ENCODE results near the gene AGTPBP1. TPM values are rescaled to one million over a fixed set of nuclear protein-coding genes. Genes with fewer than 3 reads are reported as not detected.
"Not testable (repeated sequence)": the region's sequence is repeated elsewhere in the genome, so short reads cannot be mapped to it uniquely, and the experiment has no call there.

The AGTPBP1 gene
- total and polyA plus RNA-seq, 4 donors, result 49.4 to 148 (median 61.6) TPM

DNA sequence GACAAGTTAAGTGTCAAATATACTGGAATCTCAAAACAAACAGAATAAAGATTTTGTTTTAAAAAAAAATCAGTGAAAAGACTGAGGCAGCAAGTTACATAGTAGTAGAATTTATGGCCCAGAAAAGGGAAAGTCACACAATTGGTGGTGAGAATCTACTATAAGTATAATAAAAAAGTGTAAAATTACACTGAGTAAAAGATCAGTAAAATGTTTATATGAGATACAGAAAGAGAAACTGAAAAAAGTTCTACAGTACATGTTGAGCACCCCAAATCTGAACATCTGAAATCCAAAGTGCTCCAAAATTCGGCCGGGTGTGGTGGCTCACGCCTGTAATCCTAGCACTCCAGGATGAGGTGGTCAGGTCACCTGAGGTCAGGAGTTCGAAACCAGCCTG lies 15.0 kb downstream of the AGTPBP1 start:
- no peaks in the 10 kb centered on the region for H3K9me3 ChIP-seq (ENCODE audit: control insufficient read depth, insufficient read depth, low read length)
- no peak overlapping the region for H3K27ac ChIP-seq (ENCODE audit: low read depth, low read length)
- H3K36me3 ChIP-seq (ENCODE audit: control insufficient read depth, insufficient read depth, low read length), result peaks cover 5% of the 10 kb centered on the region
- no peak overlapping the region for H3K4me3 ChIP-seq (ENCODE audit: low read depth, low read length)
- H3K27me3 ChIP-seq (ENCODE audit: control insufficient read depth, insufficient read depth, low read length), result no peaks in the 10 kb centered on the region
- WGBS (ENCODE audit: insufficient coverage), result 98% methylated on average over 4 of the region's 4 CpGs
- DNase-seq (ENCODE audit: low read depth in 4 of 6, low spot score in 6 of 6), result no peak
- peaks cover 5% of the 10 kb centered on the region for H3K4me1 ChIP-seq (ENCODE audit: control insufficient read depth, insufficient read depth, low read length)

DNA sequence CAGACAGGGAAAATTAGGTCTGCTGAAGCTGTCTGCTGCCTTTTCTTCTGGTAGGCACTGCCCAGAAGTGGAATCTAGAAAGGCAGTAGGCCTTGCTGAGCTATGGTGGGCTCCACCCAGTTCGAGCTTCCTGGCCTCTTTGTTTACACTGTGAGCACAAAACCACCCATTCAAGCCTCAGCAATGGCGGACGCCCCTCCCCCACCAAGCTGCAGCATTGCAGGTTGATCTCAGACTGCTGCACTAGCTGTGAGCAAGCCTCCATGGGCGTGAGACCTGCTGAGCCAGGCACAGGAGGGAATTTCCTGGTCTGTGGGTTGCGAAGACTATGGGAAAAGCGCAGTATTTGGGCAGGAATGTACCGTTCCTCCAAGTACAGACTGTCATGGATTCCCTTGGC lies 18.5 kb downstream of the AGTPBP1 start:
- no peak for DNase-seq (ENCODE audit: low read depth in 4 of 6, low spot score in 6 of 6)

DNA sequence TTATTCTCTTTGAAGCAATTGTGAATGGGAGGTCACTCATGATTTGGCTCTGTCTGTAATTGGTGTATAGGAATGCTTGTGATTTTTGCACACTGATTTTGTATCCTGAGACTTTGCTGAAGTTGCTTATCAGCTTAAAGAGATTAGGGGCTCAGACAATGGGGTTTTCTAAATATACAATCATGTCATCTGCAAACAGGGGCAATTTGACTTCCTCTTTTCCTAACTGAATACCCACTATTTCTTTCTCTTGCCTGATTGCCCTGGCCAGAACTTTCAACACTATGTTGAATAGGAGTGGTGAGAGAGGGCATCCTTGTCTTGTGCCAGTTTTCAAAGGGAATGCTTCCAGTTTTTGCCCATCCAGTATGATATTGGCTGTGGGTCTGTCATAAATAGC lies 22.3 kb downstream of the AGTPBP1 start:
- not testable (repeated sequence) for H3K27me3 ChIP-seq (ENCODE audit: control insufficient read depth, insufficient read depth, low read length); H3K4me3 ChIP-seq (ENCODE audit: low read depth, low read length); DNase-seq (ENCODE audit: low read depth in 4 of 6, low spot score in 6 of 6); H3K9me3 ChIP-seq (ENCODE audit: control insufficient read depth, insufficient read depth, low read length); H3K4me1 ChIP-seq (ENCODE audit: control insufficient read depth, insufficient read depth, low read length); H3K36me3 ChIP-seq (ENCODE audit: control insufficient read depth, insufficient read depth, low read length); H3K27ac ChIP-seq (ENCODE audit: low read depth, low read length)

More for the DNA sequence above, 18.5 kb downstream of the AGTPBP1 start:
- no peak overlapping the region for H3K4me3 ChIP-seq (ENCODE audit: low read depth, low read length)
- H3K27me3 ChIP-seq (ENCODE audit: control insufficient read depth, insufficient read depth, low read length), result no peaks in the 10 kb centered on the region
- WGBS (ENCODE audit: insufficient coverage), result 78% methylated on average over 7 of the region's 7 CpGs
- H3K36me3 ChIP-seq (ENCODE audit: control insufficient read depth, insufficient read depth, low read length), result peaks cover 5% of the 10 kb centered on the region
- H3K9me3 ChIP-seq (ENCODE audit: control insufficient read depth, insufficient read depth, low read length), result no peaks in the 10 kb centered on the region
- H3K4me1 ChIP-seq (ENCODE audit: control insufficient read depth, insufficient read depth, low read length), result peaks cover 5% of the 10 kb centered on the region
- H3K27ac ChIP-seq (ENCODE audit: low read depth, low read length), result no peak overlapping the region

DNA sequence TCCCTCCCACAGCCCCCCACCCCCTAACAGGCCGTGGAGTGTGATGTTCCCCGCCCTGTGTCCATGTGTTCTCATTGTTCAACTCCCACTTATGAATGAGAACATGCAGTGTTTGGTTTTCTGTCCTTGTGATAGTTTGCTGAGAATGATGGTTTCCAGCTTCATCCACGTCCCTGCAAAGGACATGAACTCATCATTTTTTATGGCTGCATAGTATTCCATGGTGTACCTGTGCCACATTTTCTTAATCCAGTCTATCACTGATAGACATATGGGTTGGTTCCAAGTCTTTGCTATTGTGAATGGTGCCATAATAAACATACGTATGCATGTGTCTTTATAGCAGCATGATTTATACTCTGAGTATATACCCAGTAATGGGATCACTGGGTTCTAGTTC lies 23.9 kb downstream of the AGTPBP1 start:
- not testable (repeated sequence) for H3K27me3 ChIP-seq (ENCODE audit: control insufficient read depth, insufficient read depth, low read length); H3K9me3 ChIP-seq (ENCODE audit: control insufficient read depth, insufficient read depth, low read length); H3K27ac ChIP-seq (ENCODE audit: low read depth, low read length); H3K4me3 ChIP-seq (ENCODE audit: low read depth, low read length); DNase-seq (ENCODE audit: low read depth in 4 of 6, low spot score in 6 of 6); H3K4me1 ChIP-seq (ENCODE audit: control insufficient read depth, insufficient read depth, low read length); H3K36me3 ChIP-seq (ENCODE audit: control insufficient read depth, insufficient read depth, low read length)
- WGBS (ENCODE audit: insufficient coverage), result no CpG with 5 or more reads among the region's 4 CpGs

DNA sequence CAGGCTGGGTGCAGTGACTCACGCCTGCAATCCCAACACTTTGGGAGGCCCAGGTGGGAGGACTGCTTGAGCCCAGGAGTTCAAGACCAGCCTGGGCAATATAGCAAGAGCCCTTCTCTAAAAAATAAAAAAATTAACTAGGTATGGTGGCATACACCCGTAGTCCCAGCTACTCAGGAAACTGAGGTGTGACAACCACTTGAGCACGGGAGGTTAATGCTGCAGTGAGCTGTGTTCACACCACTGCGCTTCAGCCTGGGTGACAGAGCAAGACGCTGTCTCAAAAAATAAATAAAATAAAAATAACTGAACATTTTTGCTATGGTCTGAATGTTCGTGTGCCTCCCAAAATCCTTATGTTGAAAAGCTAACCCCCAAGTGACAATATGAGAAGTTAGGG lies 24.5 kb downstream of the AGTPBP1 start:
- no peaks in the 10 kb centered on the region for H3K36me3 ChIP-seq (ENCODE audit: control insufficient read depth, insufficient read depth, low read length)
- H3K4me1 ChIP-seq (ENCODE audit: control insufficient read depth, insufficient read depth, low read length), result no peaks in the 10 kb centered on the region
- no peaks in the 10 kb centered on the region for H3K27me3 ChIP-seq (ENCODE audit: control insufficient read depth, insufficient read depth, low read length)
- WGBS (ENCODE audit: insufficient coverage), result 90% methylated on average over 3 of the region's 6 CpGs
- DNase-seq (ENCODE audit: low read depth in 4 of 6, low spot score in 6 of 6), result no peak
- H3K9me3 ChIP-seq (ENCODE audit: control insufficient read depth, insufficient read depth, low read length), result no peaks in the 10 kb centered on the region
- H3K27ac ChIP-seq (ENCODE audit: low read depth, low read length), result no peak overlapping the region
- no peak overlapping the region for H3K4me3 ChIP-seq (ENCODE audit: low read depth, low read length)

DNA sequence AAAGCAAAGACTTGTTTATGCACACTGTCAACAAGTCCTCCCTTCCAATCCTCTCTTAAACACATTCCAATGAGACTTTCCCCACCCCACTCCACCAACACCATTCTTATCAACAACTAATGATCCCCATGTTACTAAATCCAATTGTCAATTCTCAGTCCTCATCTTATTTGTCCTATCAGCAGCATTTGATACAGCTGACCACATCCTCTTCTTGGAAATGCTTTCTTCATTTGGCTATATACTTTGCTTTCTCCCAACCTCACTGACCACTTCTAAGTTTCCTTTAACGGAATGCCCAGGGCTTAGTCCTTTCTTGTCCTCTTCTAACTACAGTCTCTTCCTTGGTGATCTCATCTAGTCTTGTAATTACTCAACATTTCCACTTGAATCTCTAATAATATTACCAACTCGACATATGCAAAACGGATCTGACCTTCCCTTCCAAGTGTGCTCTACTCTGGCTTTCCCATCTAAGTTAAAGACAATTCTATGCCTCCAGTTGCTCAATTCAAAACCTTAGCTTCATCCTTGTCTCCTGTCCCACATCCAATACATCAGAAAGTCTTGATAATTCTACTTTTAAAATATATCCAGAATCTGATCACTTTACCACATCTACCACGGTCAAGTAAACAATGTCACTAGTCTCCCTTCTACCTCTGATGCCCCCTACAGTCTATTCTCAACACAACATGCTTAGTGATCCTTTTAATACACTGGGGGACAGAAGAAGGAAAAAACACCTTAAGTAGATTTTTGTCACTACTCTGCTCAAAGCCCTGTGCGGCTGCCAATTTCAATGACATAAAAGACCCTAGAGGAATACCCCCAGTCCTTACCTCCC lies 25.5 kb downstream of the AGTPBP1 start:
- WGBS (ENCODE audit: insufficient coverage), result 96% methylated on average over 5 of the region's 5 CpGs

DNA sequence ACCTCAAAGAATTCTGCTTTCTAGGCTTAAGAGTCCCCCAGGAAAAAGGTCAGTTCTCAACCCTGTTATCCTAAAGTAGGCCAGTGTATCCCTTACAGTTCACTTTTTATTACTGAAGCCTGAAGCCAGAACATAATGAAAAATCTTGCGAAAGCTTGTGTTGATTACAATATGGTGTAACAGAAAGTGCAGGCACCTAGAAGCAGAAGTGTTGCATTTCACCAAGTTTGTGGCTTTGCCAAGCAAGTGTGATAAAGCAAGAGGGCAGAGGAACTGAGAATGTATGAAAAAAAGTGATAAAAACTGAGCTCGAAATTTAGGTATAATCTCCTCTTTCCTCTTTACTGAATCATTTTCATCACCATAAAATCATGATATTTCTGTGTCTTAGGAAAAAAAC lies 26.2 kb downstream of the AGTPBP1 start:
- Histone ChIP-seq H3K4me3 (ENCODE audit: low read depth, low read length) (no peak overlapping the region), H3K9me3 (ENCODE audit: control insufficient read depth, insufficient read depth, low read length) (no peaks in the 10 kb centered on the region), H3K27ac (ENCODE audit: low read depth, low read length) (no peak overlapping the region), H3K36me3 (ENCODE audit: control insufficient read depth, insufficient read depth, low read length) (no peaks in the 10 kb centered on the region), H3K4me1 (ENCODE audit: control insufficient read depth, insufficient read depth, low read length) (no peaks in the 10 kb centered on the region), H3K27me3 (ENCODE audit: control insufficient read depth, insufficient read depth, low read length) (no peaks in the 10 kb centered on the region)
- WGBS (ENCODE audit: insufficient coverage), result 88% methylated on average over 1 of the region's 2 CpGs
- no peak for DNase-seq (ENCODE audit: low read depth in 4 of 6, low spot score in 6 of 6)

More for the DNA sequence above, 25.5 kb downstream of the AGTPBP1 start:
- H3K4me3 ChIP-seq (ENCODE audit: low read depth, low read length), result no peak overlapping the region
- no peaks in the 10 kb centered on the region for H3K27me3 ChIP-seq (ENCODE audit: control insufficient read depth, insufficient read depth, low read length)
- H3K9me3 ChIP-seq (ENCODE audit: control insufficient read depth, insufficient read depth, low read length), result no peaks in the 10 kb centered on the region
- no peak overlapping the region for H3K27ac ChIP-seq (ENCODE audit: low read depth, low read length)
- H3K4me1 ChIP-seq (ENCODE audit: control insufficient read depth, insufficient read depth, low read length), result no peaks in the 10 kb centered on the region
- no peaks in the 10 kb centered on the region for H3K36me3 ChIP-seq (ENCODE audit: control insufficient read depth, insufficient read depth, low read length)
- DNase-seq (ENCODE audit: low read depth in 4 of 6, low spot score in 6 of 6), result no peak

DNA sequence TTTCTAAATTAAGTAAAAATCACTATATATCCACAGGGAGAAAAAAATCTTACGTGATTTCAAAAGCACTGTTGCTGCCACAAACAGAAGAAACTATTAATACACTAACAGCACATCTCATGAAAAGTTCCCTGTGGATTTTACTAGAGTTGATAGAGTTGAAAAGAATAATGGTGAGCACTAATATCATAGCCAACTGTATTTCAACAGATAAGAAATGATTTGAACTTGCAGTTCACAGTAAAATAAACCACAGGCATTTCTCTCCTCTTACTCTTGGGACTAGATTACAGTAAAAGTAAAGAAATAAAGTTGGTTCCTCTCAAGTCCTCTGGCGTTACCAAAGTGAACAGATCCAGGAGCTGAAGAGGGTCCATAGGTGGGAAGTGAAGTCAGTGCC lies 27.9 kb downstream of the AGTPBP1 start:
- Histone ChIP-seq H3K27ac (ENCODE audit: low read depth, low read length) (no peak overlapping the region), H3K4me1 (ENCODE audit: control insufficient read depth, insufficient read depth, low read length) (no peaks in the 10 kb centered on the region), H3K36me3 (ENCODE audit: control insufficient read depth, insufficient read depth, low read length) (no peaks in the 10 kb centered on the region), H3K4me3 (ENCODE audit: low read depth, low read length) (no peak overlapping the region), H3K9me3 (ENCODE audit: control insufficient read depth, insufficient read depth, low read length) (peaks cover 5% of the 10 kb centered on the region), H3K27me3 (ENCODE audit: control insufficient read depth, insufficient read depth, low read length) (no peaks in the 10 kb centered on the region)
- no peak for DNase-seq (ENCODE audit: low read depth in 4 of 6, low spot score in 6 of 6)
- WGBS (ENCODE audit: insufficient coverage), result 67% methylated on average over 1 of the region's 2 CpGs

DNA sequence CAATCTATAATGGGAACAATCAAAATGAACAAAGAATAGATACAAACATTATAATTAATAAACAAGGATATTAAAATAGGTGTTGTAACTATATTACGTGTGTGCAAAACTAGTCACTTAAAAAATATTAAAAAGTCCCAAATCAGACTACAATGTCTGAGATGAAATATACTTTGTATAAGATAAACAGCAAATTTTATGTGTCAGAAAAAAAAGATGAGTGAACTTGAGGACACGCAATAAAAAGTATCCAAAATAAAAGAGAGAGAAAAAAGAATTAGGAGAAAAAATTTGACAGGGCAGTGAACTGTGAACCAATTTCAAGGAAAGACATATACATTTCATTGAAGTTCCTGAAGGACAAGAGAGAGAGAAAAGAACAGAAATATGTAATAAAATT lies 37.0 kb downstream of the AGTPBP1 start:
- H3K27ac ChIP-seq (ENCODE audit: low read depth, low read length), result no peak overlapping the region

DNA sequence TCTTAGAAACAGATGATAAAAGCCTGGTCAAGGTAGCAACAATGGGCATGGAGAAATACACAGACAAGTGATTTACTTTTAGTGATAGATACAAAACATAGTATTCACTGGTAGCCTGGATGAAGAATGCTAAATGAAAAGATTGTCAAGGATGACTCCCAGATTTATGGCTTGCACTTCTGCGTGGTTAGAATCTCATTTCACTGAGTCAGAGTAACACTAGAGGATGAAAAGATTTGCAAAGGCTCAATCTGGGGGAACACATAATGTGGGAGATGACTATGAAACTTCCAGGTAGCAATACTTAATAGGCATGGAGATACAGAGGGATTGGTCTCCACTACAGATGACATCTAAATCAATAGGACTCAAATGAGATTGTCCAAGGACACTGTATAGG lies 38.4 kb downstream of the AGTPBP1 start:
- Histone ChIP-seq H3K4me3 (ENCODE audit: low read depth, low read length) (no peak overlapping the region), H3K9me3 (ENCODE audit: control insufficient read depth, insufficient read depth, low read length) (no peaks in the 10 kb centered on the region), H3K36me3 (ENCODE audit: control insufficient read depth, insufficient read depth, low read length) (no peaks in the 10 kb centered on the region), H3K4me1 (ENCODE audit: control insufficient read depth, insufficient read depth, low read length) (no peaks in the 10 kb centered on the region), H3K27me3 (ENCODE audit: control insufficient read depth, insufficient read depth, low read length) (no peaks in the 10 kb centered on the region), H3K27ac (ENCODE audit: low read depth, low read length) (no peak overlapping the region)
- WGBS (ENCODE audit: insufficient coverage), result 67% methylated on average over 1 of the region's 1 CpG
- DNase-seq (ENCODE audit: low read depth in 4 of 6, low spot score in 6 of 6), result no peak

More for the DNA sequence above, 37.0 kb downstream of the AGTPBP1 start:
- Histone ChIP-seq H3K4me3 (ENCODE audit: low read depth, low read length) (no peak overlapping the region), H3K9me3 (ENCODE audit: control insufficient read depth, insufficient read depth, low read length) (peaks cover 4% of the 10 kb centered on the region), H3K36me3 (ENCODE audit: control insufficient read depth, insufficient read depth, low read length) (no peaks in the 10 kb centered on the region), H3K27me3 (ENCODE audit: control insufficient read depth, insufficient read depth, low read length) (no peaks in the 10 kb centered on the region), H3K4me1 (ENCODE audit: control insufficient read depth, insufficient read depth, low read length) (no peaks in the 10 kb centered on the region)
- DNase-seq (ENCODE audit: low read depth in 4 of 6, low spot score in 6 of 6), result no peak
- WGBS (ENCODE audit: insufficient coverage), result no CpG with 5 or more reads among the region's 2 CpGs

Data from spinal cord (tissue), 10 donors.